ENCODE measurements around the gene C1orf56.
A peak's percentile ranks its signal among the peaks of the same experiment; 100 is the strongest.

C1orf56 gene

GRCh38 chr1:151024540-151025146 is 22.9 kb upstream of the C1orf56 start:
- Histone ChIP-seq H3K4me3 (no peak overlapping the region), H3K27ac (peak overlapping the region in 1 of 2 donors; percentile 54)
- peak; percentile 82 for DNase-seq (ENCODE audit: low spot score)
- TF ChIP-seq CTCF (IDR thresholded peaks at IDR 0.05): peak; percentile 58

GRCh38 chr1:151026460-151026859 is 21.1 kb upstream of the C1orf56 start:
- no peak for TF ChIP-seq CTCF (IDR thresholded peaks at IDR 0.05)
- H3K27ac ChIP-seq: no peak overlapping the region

GRCh38 chr1:151032164-151032563 is 15.4 kb upstream of the C1orf56 start:
- Histone ChIP-seq H3K27ac (no peak overlapping the region), H3K4me3 (no peak overlapping the region)
- DNase-seq (ENCODE audit: low spot score): no peak
- TF ChIP-seq CTCF (IDR thresholded peaks at IDR 0.05): no peak

More at GRCh38 chr1:151026460-151026859, 21.1 kb upstream of the C1orf56 start:
- DNase-seq (ENCODE audit: low spot score): no peak
- H3K4me3 ChIP-seq: no peak overlapping the region

- DNase-seq (ENCODE audit: low spot score): no peak
- TF ChIP-seq CTCF (IDR thresholded peaks at IDR 0.05): no peak
- Histone ChIP-seq H3K4me3 (no peak overlapping the region), H3K27ac (no peak overlapping the region)
Observed at GRCh38 chr1:151035167-151035566, 12.4 kb upstream of the C1orf56 start.

- no peak for DNase-seq (ENCODE audit: low spot score)
- H3K27ac ChIP-seq: no peak within 1 kb of the TSS
- TF ChIP-seq CTCF (IDR thresholded peaks at IDR 0.05): no peak
- no peak within 1 kb of the TSS for H3K4me3 ChIP-seq
Observed at GRCh38 chr1:151036356-151036755, 11.2 kb upstream of the C1orf56 start, which contains the start of gene BNIPL. Gene BNIPL (plus strand): TSS chr1:151036586. CDS start chr1:151036726, 140 bp downstream.

- DNase-seq (ENCODE audit: low spot score): no peak
- Histone ChIP-seq H3K4me3 (no peak overlapping the region), H3K27ac (no peak overlapping the region)
- no peak for TF ChIP-seq CTCF (IDR thresholded peaks at IDR 0.05)
Observed at GRCh38 chr1:151037032-151037431, 10.5 kb upstream of the C1orf56 start.

GRCh38 chr1:151039521-151039920 is 8.0 kb upstream of the C1orf56 start:
- no peak for TF ChIP-seq CTCF (IDR thresholded peaks at IDR 0.05)
- no peak overlapping the region for H3K27ac ChIP-seq
- no peak overlapping the region for H3K4me3 ChIP-seq
- no peak for DNase-seq (ENCODE audit: low spot score)
